Islet of Langerhans (tissue), 1 donor: Measurements from ENCODE around the gene KCNT1.

Experiments used
- FAIRE-seq: peaks from one replicate; lab custom pipeline; 2011; peaks lifted over from hg19 to GRCh38; lab: Jason Lieb, UNC

KCNT1 gene

GRCh38 chr9:135747311-135747710, 45.3 kb downstream of the KCNT1 start:
- FAIRE-seq: no peak

- FAIRE-seq: no peak
Observed at GRCh38 chr9:135748676-135749075, 46.7 kb downstream of the KCNT1 start.

DNA sequence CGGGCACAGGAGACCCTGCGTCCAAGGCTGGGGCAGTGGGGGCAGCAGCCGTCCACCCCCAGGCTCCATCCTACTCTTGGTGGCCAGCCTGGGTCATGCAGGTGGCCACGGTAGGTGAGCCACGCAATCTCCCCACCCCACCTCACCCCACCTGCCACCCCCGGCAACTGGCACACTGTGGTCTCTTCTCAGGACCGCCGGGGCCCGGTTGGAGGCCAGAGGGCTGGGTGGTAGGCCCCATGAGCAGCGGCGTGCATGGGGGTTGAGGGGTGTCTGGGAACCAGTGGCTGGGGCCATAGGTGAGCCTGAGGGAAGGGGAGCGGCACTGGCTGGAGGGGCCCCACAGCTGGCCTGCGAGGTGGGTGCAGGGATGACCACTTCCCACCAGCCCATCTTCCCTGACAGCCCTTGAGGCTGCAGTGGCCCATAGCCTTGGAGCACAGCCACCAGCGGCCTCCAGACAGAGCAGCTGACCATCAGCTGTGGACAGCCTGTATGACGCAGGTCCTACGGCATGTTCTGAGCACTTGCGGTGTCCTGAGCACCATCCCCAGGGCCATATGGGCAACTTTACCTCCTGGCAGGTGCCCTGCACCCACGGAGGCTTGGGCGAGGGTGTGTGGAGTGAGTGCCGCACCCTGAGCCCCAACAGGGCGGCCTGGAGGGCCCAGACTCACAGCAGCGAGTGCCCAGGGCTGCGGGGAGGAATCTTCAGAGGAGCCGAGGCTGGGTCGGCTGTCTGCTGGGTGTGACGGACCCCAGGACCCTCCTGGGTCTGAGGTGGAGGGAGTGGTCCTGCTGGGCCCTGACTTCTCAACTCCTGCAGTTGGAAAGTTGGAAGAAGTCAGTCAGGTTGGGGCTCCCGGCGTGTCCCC, 47.4 kb downstream of the KCNT1 start:
- FAIRE-seq: no peak

DNA sequence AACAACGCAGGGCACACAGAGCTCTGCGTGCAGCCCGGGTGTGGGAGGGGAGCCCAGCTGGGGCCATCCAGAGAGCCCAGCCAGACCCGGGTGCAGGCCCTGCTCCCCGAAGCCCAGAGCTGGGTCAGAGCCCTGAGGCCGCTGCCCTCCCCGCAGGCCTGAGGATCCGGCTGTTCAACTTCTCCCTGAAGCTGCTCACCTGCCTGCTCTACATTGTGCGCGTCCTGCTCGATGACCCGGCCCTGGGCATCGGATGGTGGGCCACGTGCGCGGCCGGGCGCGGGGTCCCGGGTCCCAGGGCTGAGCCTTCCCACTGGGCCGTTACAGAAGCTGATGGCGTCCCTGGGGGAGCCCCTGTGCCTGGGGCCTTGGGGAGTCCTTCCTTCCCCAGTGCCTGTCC, 48.8 kb downstream of the KCNT1 start:
- FAIRE-seq: no peak

GRCh38 chr9:135751501-135751900, 49.5 kb downstream of the KCNT1 start:
- FAIRE-seq: no peak

GRCh38 chr9:135752281-135753204, 50.6 kb downstream of the KCNT1 start:
- FAIRE-seq: no peak

GRCh38 chr9:135753391-135754105, 51.6 kb downstream of the KCNT1 start:
- no peak for FAIRE-seq

- no peak for FAIRE-seq
Observed at GRCh38 chr9:135756576-135756975, 54.6 kb downstream of the KCNT1 start.

GRCh38 chr9:135757356-135757755, 55.4 kb downstream of the KCNT1 start:
- FAIRE-seq: no peak

- no peak for FAIRE-seq
Observed at GRCh38 chr9:135758056-135758455, 56.1 kb downstream of the KCNT1 start.

GRCh38 chr9:135758870-135759269, 56.9 kb downstream of the KCNT1 start:
- no peak for FAIRE-seq

DNA sequence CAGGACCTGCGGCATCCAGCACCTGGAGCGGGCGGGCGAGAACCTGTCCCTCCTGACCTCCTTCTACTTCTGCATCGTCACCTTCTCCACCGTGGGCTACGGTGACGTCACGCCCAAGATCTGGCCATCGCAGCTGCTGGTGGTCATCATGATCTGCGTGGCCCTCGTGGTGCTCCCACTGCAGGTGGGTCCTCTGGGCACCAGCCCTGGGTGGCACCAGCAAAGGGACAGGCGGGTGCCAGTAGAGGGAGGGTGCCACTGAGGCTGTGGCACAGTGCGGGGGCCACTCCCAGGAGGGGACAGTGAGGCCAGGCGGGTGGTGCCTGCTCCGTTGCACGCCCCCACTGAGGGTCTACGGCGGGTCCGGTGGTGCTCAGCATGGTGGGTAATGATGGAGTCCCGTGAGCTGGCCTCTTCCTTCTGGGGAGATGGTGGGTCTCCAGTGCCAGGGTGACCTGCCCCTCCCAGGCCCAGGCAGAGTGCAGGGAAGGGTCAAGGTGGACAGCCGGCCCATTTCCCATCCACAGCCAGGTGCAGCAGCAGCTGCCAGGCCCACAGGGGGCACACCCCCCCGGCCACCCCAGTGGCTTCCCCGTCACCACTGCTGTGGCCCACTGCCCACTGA, 57.8 kb downstream of the KCNT1 start:
- FAIRE-seq: no peak

GRCh38 chr9:135760465-135760864, 58.5 kb downstream of the KCNT1 start:
- FAIRE-seq: no peak

DNA sequence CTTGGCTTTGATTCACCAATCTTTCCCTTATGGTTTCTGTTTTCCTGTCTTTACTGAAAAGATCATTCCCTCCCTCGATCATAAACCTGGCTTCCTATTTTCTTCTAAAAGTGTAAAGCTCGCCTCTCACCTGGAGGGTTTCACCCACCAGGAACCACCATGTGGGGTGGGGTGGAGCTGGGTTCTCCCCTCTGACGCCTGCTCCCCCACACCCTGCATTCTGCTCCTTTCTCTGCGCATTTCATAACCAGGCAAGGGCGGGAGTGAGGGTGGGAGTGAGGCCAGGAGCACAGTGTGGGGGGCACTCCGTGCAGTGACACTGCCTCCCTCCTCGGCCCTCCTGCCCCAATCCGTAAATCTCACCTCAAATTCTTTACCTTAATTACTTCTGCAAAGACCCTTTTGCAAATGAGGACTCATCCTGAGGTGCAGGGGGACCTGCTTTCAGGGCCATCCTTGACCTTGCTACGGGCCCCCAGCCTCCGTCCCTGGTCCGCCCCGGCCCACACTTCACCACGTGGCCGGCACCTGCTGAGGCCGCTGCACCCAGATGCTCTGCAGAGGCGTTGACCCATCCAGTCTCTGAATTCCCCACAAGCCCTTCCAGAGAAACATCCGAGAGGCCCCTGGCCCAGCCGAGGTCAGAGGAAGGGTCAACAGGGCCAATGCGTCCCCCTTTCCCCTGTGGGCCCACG, 59.3 kb downstream of the KCNT1 start:
- no peak for FAIRE-seq

- no peak for FAIRE-seq
Observed at GRCh38 chr9:135761845-135762168, 59.8 kb downstream of the KCNT1 start.

GRCh38 chr9:135762921-135763320, 60.9 kb downstream of the KCNT1 start:
- no peak for FAIRE-seq

- FAIRE-seq: no peak
Observed at GRCh38 chr9:135763716-135764446, 61.9 kb downstream of the KCNT1 start.

- FAIRE-seq: no peak
Observed at GRCh38 chr9:135764731-135765130, 62.7 kb downstream of the KCNT1 start.

DNA sequence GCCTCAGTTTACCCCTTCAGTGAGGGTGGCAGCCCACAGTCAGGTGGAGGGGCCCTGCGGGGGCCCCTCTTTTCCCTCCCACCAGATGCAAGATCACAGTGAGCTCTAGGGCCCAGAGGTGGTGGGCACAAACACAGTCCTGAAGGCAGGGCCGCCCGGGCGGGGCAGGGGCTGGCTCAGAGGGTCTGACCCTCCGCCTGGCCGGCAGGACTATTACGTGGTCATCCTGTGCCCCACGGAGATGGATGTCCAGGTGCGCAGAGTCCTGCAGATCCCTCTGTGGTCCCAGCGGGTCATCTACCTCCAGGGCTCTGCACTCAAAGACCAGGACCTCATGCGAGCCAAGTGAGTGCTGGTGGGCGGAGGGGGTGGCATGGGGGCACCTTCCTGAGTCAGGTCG, 63.4 kb downstream of the KCNT1 start:
- no peak for FAIRE-seq

DNA sequence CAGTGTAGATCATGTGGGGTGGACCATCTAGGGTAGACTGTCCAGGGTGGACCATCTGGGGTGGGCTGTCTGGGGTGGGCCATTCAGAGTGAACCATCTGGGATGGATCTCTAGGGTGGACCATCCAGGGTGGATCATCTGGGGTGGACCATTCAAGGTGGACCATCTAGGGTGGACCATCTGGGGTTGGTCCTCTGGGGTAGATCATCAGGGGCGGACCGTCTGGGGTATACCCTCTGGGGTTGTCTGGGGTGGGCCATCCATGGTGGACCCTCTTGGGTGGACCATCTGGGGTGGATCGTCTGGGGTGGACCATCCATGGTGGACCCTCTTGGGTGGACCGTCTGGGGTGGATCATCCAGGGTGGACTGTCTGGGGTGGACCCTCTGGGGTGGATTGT, 64.3 kb downstream of the KCNT1 start:
- no peak for FAIRE-seq

GRCh38 chr9:135766707-135767106, 64.7 kb downstream of the KCNT1 start:
- no peak for FAIRE-seq
